Measurements from ENCODE around the gene NT5C2.
"Not testable (repeated sequence)": the region's sequence is repeated elsewhere in the genome, so short reads cannot be mapped to it uniquely, and the experiment has no call there.

The NT5C2 gene

DNA sequence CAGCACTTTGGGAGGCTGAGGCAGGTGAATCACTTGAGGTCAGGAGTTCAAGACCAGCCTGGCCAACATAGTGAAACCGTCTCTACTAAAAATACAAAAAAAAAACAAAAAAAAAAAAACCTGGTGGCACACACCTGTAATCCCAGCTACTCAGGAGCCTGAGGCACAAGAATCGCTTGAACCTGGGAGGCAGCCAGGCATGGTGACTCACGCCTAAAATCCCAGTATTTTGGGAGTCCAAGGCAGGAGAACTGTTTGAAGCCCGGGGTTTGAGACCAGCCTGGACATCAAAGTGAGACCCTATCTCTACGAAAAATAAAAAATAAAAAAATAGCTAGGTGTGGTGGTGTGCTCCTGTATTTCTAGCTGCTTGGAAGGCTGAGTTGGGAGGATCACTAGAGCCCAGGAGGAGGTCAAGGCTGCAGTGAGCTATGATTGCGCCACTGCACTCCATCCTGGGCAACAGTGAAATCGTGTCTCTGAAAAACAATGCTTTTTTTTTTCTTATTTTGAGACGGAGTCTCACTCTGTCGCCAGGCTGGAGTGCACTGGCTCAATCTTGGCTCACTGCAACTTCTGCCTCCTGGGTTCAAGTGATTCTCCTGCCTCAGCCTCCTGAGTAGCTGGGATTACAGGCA lies 29.2 kb downstream of the NT5C2 start:
- not testable (repeated sequence) for DNase-seq (ENCODE audit: low spot score)

- DNase-seq (ENCODE audit: low spot score), result no peak
These were observed 35.8 kb downstream of the NT5C2 start for GRCh38 chr10:103157246-103157645.

GRCh38 chr10:103155471-103156085 lies 37.5 kb downstream of the NT5C2 start:
- DNase-seq (ENCODE audit: low spot score), result no peak

GRCh38 chr10:103154521-103155299 lies 38.4 kb downstream of the NT5C2 start:
- no peak for DNase-seq (ENCODE audit: low spot score)

GRCh38 chr10:103153302-103154197 lies 39.5 kb downstream of the NT5C2 start:
- DNase-seq (ENCODE audit: low spot score), result no peak

DNA sequence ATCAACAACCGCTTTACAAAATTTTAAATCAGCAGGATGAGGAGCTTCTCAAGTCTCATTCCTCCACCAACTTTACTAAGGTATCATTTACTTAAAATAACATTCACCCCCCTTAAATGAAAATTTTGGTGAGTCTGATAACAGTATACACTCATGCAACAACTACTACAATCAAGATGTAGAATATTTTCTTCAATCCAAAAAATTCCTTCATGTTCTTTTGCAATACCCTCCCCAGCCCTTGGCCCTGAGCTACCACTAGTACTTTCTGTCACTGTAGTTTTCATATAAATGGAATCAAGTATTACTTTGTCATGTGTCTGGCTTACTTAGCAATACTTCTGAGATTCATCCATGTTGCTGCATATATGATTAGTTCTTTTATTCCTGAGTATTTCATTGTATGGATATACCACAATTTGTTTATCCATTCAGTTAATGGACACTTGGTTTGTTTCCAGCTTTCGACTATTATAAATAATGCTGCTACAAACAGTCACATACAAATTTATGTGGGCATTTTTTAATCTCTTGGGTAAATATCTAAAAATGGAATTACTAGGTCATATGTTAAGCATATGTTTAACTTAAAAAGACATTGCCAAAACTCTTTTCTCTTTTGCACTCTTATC lies 43.0 kb downstream of the NT5C2 start:
- no peak for DNase-seq (ENCODE audit: low spot score)

DNA sequence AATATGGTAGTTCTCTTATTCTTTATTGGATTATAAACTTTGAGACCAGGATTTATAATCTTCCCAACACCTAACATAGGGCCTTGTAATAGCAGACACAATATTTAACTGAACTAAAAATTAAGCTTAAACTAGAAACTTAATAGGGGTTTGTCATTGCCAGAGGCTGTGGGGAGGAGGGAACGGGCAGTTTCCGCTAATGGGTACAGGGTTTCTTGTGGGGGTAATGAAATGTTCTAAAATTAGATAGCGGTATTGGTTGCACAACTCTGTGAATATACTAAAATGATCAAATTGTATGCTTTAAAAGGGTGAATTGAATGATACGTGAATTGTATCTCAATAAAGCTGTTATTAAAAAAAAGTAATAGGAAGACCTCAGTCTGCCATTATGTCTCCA lies 45.4 kb downstream of the NT5C2 start:
- DNase-seq (ENCODE audit: low spot score), result no peak

GRCh38 chr10:103145860-103146466 lies 47.1 kb downstream of the NT5C2 start:
- peak; percentile 75 for DNase-seq (ENCODE audit: low spot score)

DNA sequence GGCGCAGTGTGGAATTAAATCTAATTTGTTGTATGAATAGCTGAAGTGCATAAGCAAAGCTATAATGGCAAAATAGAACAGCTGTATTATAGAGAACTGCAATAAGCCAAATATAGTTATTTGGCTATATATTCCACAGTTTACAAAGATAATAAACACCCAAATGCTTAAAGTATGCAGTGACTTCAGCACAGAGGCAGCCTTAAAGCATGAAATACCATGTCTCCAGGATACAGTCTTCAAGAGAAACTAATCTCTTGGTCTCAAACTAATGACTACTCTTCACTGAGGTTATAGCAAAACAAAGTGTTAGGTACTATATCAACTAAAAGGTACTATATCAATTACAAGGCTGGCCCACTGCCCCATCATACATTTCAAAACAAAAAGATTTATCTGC lies 48.0 kb downstream of the NT5C2 start:
- DNase-seq (ENCODE audit: low spot score), result no peak

DNA sequence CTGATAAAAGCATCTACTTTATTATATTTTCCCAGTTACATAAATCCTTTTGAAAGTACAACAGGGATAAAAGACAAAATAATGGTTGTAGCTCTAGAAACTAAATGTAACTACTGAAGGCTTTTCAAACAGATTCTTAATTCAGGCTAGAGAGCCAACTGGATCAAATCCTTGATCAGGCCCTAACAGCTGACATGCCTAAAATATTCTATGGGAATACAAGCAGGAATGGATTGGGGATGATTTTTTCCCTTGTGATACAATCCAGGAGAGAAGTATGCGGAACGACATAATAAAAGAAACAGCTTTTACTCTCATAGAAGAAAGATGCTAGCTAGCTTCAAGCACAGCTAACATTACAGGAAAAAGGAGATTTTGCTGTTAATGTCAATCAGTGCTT lies 49.0 kb downstream of the NT5C2 start:
- no peak for DNase-seq (ENCODE audit: low spot score)

- DNase-seq (ENCODE audit: low spot score), result not testable (repeated sequence)
These were observed 49.4 kb downstream of the NT5C2 start for GRCh38 chr10:103143641-103144040.

DNA sequence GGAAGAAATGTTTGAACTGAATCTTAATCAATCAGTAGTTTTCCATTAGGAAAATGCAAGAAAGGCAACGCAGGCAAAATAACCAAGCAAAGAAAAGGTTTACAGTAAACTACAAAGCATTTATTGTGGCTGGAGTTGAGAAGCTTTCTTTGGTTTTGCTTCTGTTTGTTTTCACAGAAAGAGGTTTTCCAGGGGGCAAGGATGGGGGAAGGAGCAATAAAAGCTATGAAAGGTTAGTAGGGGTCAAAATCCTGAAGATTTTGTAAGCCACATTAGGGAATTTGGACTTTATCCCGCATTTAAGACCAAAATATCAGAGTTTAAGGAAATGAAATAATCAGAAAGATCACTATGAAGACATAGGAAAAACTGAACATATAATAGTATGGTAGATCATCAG lies 51.1 kb downstream of the NT5C2 start:
- no peak for DNase-seq (ENCODE audit: low spot score)

DNA sequence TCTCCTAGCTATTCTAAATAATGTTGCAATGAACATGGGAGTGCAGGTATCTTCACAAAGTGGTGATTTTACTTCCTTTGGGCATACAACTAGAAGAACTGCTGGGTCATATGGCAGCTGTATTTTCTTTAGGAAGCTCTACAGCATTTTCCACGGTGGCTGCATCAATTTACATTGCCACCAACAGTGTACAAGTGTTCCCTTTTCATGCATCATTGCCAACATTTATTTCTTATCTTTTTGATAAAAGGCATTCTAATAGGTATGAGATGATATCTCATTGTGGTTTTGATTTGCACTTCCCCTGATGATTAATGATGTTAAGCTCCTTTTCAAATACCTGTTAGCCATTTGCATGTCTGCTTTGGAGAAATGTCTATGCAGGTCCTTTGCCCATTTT lies 52.6 kb downstream of the NT5C2 start:
- no peak for DNase-seq (ENCODE audit: low spot score)

GRCh38 chr10:103139803-103140202 lies 53.3 kb downstream of the NT5C2 start:
- DNase-seq (ENCODE audit: low spot score), result no peak

DNA sequence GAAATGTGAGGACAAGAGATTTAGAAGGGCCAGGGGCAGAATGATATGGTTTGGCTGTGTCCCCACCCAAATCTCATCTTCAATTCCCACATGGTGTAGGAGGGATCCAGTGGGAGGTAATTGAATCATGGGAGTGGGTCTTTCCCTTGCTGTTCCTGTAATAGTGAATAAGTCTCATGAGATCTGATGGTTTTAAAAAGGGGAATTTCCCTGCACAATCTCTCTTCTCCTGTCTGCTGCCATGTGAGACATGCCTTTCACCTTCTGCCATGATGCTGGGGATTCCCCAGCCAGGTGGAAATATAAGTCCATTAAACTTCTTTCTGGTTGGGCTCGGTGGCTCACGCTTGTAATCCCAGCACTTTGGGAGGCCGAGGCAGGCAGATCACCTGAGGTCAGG lies 57.9 kb downstream of the NT5C2 start:
- DNase-seq (ENCODE audit: low spot score), result not testable (repeated sequence)

DNA sequence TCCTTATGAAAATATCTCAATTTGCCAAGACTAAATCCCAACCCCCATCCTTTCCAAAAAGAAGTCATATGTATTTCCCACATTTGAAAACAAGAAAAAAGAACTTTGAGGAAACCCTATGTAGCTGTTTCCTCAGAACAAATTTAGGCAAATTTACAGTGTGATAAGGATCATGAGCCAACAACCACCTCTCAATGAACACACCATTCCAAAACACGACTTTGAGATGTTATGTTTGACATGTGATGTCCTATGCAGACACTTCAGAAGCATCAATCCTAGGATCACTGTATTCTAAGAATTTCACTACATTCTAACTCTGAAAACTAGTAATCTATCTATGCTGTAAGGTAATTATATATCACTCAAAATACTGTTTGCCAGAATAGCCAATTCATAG lies 62.2 kb downstream of the NT5C2 start:
- no peak for DNase-seq (ENCODE audit: low spot score)

DNA sequence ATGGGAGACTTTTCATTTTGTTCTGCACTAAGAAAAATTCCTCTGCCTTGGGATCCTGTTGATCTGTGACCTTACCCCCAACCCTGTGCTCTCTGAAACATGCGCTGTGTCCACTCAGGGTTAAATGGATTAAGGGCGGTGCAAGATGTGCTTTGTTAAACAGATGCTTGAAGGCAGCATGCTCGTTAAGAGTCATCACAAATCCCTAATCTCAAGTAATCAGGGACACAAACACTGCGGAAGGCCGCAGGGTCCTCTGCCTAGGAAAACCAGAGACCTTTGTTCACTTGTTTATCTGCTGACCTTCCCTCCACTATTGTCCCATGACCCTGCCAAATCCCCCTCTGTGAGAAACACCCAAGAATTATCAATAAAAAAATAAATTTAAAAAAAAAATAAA lies 62.9 kb downstream of the NT5C2 start:
- not testable (repeated sequence) for DNase-seq (ENCODE audit: low spot score)

GRCh38 chr10:103127241-103127640 lies 65.8 kb downstream of the NT5C2 start:
- no peak for DNase-seq (ENCODE audit: low spot score)

- no peak for DNase-seq (ENCODE audit: low spot score)
These were observed 67.5 kb downstream of the NT5C2 start for GRCh38 chr10:103125323-103126267.

- no peak for DNase-seq (ENCODE audit: low spot score)
These were observed 68.5 kb downstream of the NT5C2 start for GRCh38 chr10:103124420-103125096.
